K562 (cell line): ENCODE measurements around the gene MLIP. TPM values are rescaled to one million over a fixed set of nuclear protein-coding genes. Genes with fewer than 3 reads are reported as not detected.

ENCODE experiments used
- ATAC-seq: fragments of 200-7000 bp; cut with Tn5 transposase; 3 replicates; pipeline ENCODE4 v1.9.1; 2020; ENCODE audit warnings: moderate library complexity
- BruUV-seq: library from RNA; stranded (reverse); fragments of 400-500 nt; replicated peaks from 2 replicates; lab custom pipeline; 2021; lab: Mats Ljungman, UMichigan
- CTCF ChIA-PET: fragments of 300-600 bp; formaldehyde crosslinking; extraction: SDS; loops from one replicate; lab custom pipeline; 2021; ENCODE audit warnings: low intra/inter-chr PET ratio; lab: Yijun Ruan, JAX
- POLR2A ChIA-PET: fragments of 300-600, 350-650 bp; sonication (Branson Sonifier 250); formaldehyde crosslinking; extraction: SDS; loops from one replicate; lab custom pipeline; 2021; ENCODE audit warnings: antibody characterized with exemption, inconsistent platforms; lab: Yijun Ruan, JAX
- DNase-seq, 4 experiments: peaks; one replicate each; pipeline versions ENCODE4 v3.0.0 to v3.0.0-alpha.2; 2011 to 2018; ENCODE audit warnings: low spot score in 3 of 4, mixed read lengths in 3 of 4; ENCODE audit errors: extremely low read depth in 1 of 4
- FAIRE-seq: peaks from 2 replicates; lab custom pipeline; 2011; peaks lifted over from hg19 to GRCh38; lab: Jason Lieb, UNC
- H2AFZ ChIP-seq: 2 replicates; pipeline ENCODE4 v1.6.0; 2011; ENCODE audit warnings: low read depth, low read length, control low read depth, inconsistent platforms
- H3K27ac ChIP-seq: fragments of 200-600 bp; 3 replicates; pipeline ENCODE4 v1.8.0; 2011; ENCODE audit warnings: low read depth, mild to moderate bottlenecking, control low read depth, inconsistent platforms, low read length, moderate library complexity, mixed read lengths; ENCODE audit errors: extremely low read depth
- H3K27me3 ChIP-seq, 2 experiments: fragments of 300-600 bp in 1 of 2; 2 replicates in 1 of 2; 3 replicates in 1 of 2; pipeline versions ENCODE4 v1.6.0 to v1.8.0; 2011; ENCODE audit warnings: inconsistent platforms in 2 of 2, low read length in 2 of 2, mild to moderate bottlenecking in 1 of 2, mixed read lengths in 1 of 2, moderate library complexity in 1 of 2; ENCODE audit not compliant: control insufficient read depth in 2 of 2, insufficient read depth in 2 of 2
- H3K36me3 ChIP-seq: fragments of 300-600 bp; 3 replicates; pipeline ENCODE4 v1.8.0; 2011; ENCODE audit warnings: mild to moderate bottlenecking, low read length, inconsistent platforms; ENCODE audit not compliant: control insufficient read depth, insufficient read depth
- H3K4me1 ChIP-seq, 2 experiments: fragments of 200-600 bp in 1 of 2; replicated peaks in 1 of 2; 2 replicates in 1 of 2; 3 replicates in 1 of 2; pipeline versions ENCODE4 v1.5.1 to v1.8.0; 2011; ENCODE audit warnings: inconsistent platforms in 2 of 2, low read length in 2 of 2, mild to moderate bottlenecking in 1 of 2, mixed read lengths in 1 of 2, moderate library complexity in 1 of 2; ENCODE audit not compliant: control insufficient read depth in 2 of 2, insufficient read depth in 2 of 2
- H3K4me2 ChIP-seq: 2 replicates; pipeline ENCODE4 v1.6.1; 2011; ENCODE audit warnings: low read length, control low read depth, inconsistent platforms, mixed read lengths; ENCODE audit not compliant: insufficient read depth
- H3K4me3 ChIP-seq: fragments of 200-600 bp; sonication (generic), shearing (Covaris generic); 2 replicates; pipeline ENCODE4 v1.5.1; 2016; ENCODE audit warnings: control low read depth, inconsistent platforms
- H3K79me2 ChIP-seq: fragments of 200-600 bp; 3 replicates; pipeline ENCODE4 v1.8.0; 2011; ENCODE audit warnings: low read length, inconsistent platforms; ENCODE audit not compliant: control insufficient read depth, insufficient read depth
- H3K9ac ChIP-seq, 2 experiments: 2 replicates each; pipeline versions ENCODE4 v1.6.0 to v1.6.1; 2011; ENCODE audit warnings: low read depth in 2 of 2, low read length in 2 of 2, control low read depth in 1 of 2, inconsistent platforms in 1 of 2, mild to moderate bottlenecking in 1 of 2, mixed read lengths in 1 of 2; ENCODE audit not compliant: insufficient read depth in 1 of 2
- H3K9me1 ChIP-seq: one replicate; pipeline ENCODE4 v1.6.0; 2011; ENCODE audit warnings: inconsistent platforms, mild to moderate bottlenecking, low read length, moderate library complexity; ENCODE audit not compliant: control insufficient read depth, insufficient read depth
- H3K9me3 ChIP-seq: replicated peaks from 2 replicates; pipeline ENCODE4 v1.5.1; 2011; ENCODE audit warnings: low read depth, low read length, inconsistent platforms; ENCODE audit not compliant: control insufficient read depth, insufficient read depth
- H4K20me1 ChIP-seq: replicated peaks from 2 replicates; pipeline ENCODE4 v1.6.1; 2011; ENCODE audit warnings: low read length, inconsistent platforms, mixed read lengths; ENCODE audit not compliant: control insufficient read depth, insufficient read depth
- ARHGAP35 ChIP-seq: fragments of 450-650 bp; IDR thresholded peaks from 2 replicates; pipeline ENCODE4 v1.6.1; 2018; ENCODE audit not compliant: partially characterized antibody
- ESRRA ChIP-seq: fragments of 450-650 bp; IDR thresholded peaks from 2 replicates; pipeline ENCODE4 v1.6.1; 2014; ENCODE audit warnings: low read depth, mild to moderate bottlenecking, moderate library complexity, borderline replicate concordance
- EWSR1 ChIP-seq: fragments of 450-650 bp; IDR thresholded peaks from 2 replicates; pipeline ENCODE4 v1.6.1; 2018; ENCODE audit warnings: borderline replicate concordance, mild to moderate bottlenecking, low read depth, moderate library complexity; ENCODE audit not compliant: partially characterized antibody
- FOXP1 ChIP-seq: sonication (generic); formaldehyde crosslinking; IDR thresholded peaks from 2 replicates; pipeline ENCODE4 v1.8.0; 2022; ENCODE audit warnings: mild to moderate bottlenecking, missing genetic modification reagents
- GTF2E2 ChIP-seq: fragments of 200-800 bp; sonication (Bioruptor generic); IDR thresholded peaks from 2 replicates; pipeline ENCODE4 v1.6.1; 2016; ENCODE audit warnings: missing genetic modification characterization, missing compliant biosample characterization
- IFI16 ChIP-seq: fragments of 250-450 bp; sonication (Bioruptor Pico); IDR thresholded peaks from 2 replicates; pipeline ENCODE4 v2.1.2; 2022; ENCODE audit warnings: mild to moderate bottlenecking, inconsistent platforms
- KAT8 ChIP-seq: fragments of 450-650 bp; IDR thresholded peaks from 2 replicates; pipeline ENCODE4 v1.6.1; 2016; ENCODE audit warnings: low read depth, mild to moderate bottlenecking
- L3MBTL2 ChIP-seq: fragments of 450-650 bp; IDR thresholded peaks from 2 replicates; pipeline ENCODE4 v1.6.1; 2016; ENCODE audit warnings: mild to moderate bottlenecking, moderate library complexity
- SMARCC2 ChIP-seq: fragments of 450-650 bp; IDR thresholded peaks from 2 replicates; pipeline ENCODE4 v1.6.1; 2017; ENCODE audit warnings: antibody characterized with exemption, moderate library complexity, mild to moderate bottlenecking, low read depth
- TAF15 ChIP-seq: fragments of 200-400 bp; formaldehyde crosslinking; IDR thresholded peaks from 2 replicates; pipeline ENCODE4 v1.6.1; 2017; ENCODE audit warnings: mild to moderate bottlenecking, low read depth, low read length, moderate library complexity
- THAP7 ChIP-seq: fragments of 250-450 bp; sonication (Bioruptor Pico); IDR thresholded peaks from 2 replicates; pipeline ENCODE4 v1.5.0; 2021
- THRA ChIP-seq: fragments of 450-650 bp; IDR thresholded peaks from 2 replicates; pipeline ENCODE4 v1.6.1; 2017; ENCODE audit warnings: mild to moderate bottlenecking, moderate library complexity
- USF1 ChIP-seq: sonication (generic); formaldehyde crosslinking; IDR thresholded peaks from 2 replicates; pipeline ENCODE4 v1.9.0; 2022; ENCODE audit warnings: mild to moderate bottlenecking, missing genetic modification reagents
- ZNF134 ChIP-seq: fragments of 250-450 bp; sonication (Bioruptor Pico); conservative IDR thresholded peaks from 2 replicates; pipeline ENCODE4 v1.4.0; 2020
- ZNF3 ChIP-seq: fragments of 250-450 bp; sonication (Bioruptor Pico); IDR thresholded peaks from 2 replicates; pipeline ENCODE4 v1.5.0; 2021; ENCODE audit warnings: mild to moderate bottlenecking, moderate library complexity
- ZNF561 ChIP-seq: fragments of 450-650 bp; formaldehyde crosslinking; conservative IDR thresholded peaks from 2 replicates; pipeline ENCODE4 v1.4.0; 2020; ENCODE audit warnings: mild to moderate bottlenecking, moderate library complexity
- ZNF77 ChIP-seq: fragments of 250-450 bp; sonication (Bioruptor Pico); IDR thresholded peaks from 2 replicates; pipeline ENCODE4 v1.5.0; 2020
- WGBS: fragments of 100-300 bp; shearing (Covaris generic); methylation state at CpG from one replicate; pipeline ENCODE4 v1.1.6; 2016; ENCODE audit warnings: low coverage, mixed read lengths; ENCODE audit not compliant: insufficient coverage; ENCODE audit errors: missing lambda C conversion rate; 5-methylcytosine and 5-hydroxymethylcytosine counted together
- in situ Hi-C: fragments of 300-500 bp; cut with MboI; formaldehyde crosslinking; loops from 4 replicates; pipeline ENCODE4 v1.15.0; 2018; ENCODE audit warnings: inconsistent platforms, mixed read lengths
- intact Hi-C: fragments of 100-400 bp; cut with micrococcal nuclease; formaldehyde crosslinking; loops from 2 replicates; pipeline ENCODE4 v1.14.2; 2022
- polyA plus RNA-seq, 8 experiments: library from polyadenylated mRNA; depleted of rRNA in 4 of 8; stranded (reverse) in 5 of 8; unstranded in 3 of 8; fragments of >200 nt; fragmentation: Nextera tagmentation in 2 of 8; fragmentation: Illumina TruSeq in 1 of 8; extraction: Ambion mirVana in 2 of 8; extraction: Trizol in 1 of 8; gene quantifications; 2 replicates each; pipeline versions ENCODE4 v1.2.1 to v1.2.3, GENCODE V29; 2011 to 2014; ENCODE audit warnings: inconsistent platforms in 1 of 8, missing spikeins in 1 of 8
- total RNA-seq, 7 experiments: library from RNA; depleted of rRNA in 6 of 7; stranded (reverse); fragments of >200 nt in 6 of 7; fragmentation: Illumina TruSeq in 2 of 7; extraction: Trizol in 2 of 7; gene quantifications; 2 replicates each; pipeline versions ENCODE4 v1.2.1 to v1.2.3, GENCODE V29; 2011 to 2021; ENCODE audit warnings: low replicate concordance in 1 of 7

Gene MLIP
- total and polyA plus RNA-seq, 9 of the 15 experiments (the other 6 are each of a cell fraction or from before 2014, with no cell fraction given), result not detected

- Histone ChIP-seq H3K4me3 (no peak overlapping the region), H3K9me1 (no peaks in the 10 kb centered on the region), H2AFZ (no peak overlapping the region), H3K79me2 (no peaks in the 10 kb centered on the region), H3K9ac (no peak overlapping the region), H3K36me3 (no peaks in the 10 kb centered on the region), H3K27me3 (no peaks in the 10 kb centered on the region), H4K20me1 (no peaks in the 10 kb centered on the region), H3K27ac (no peak overlapping the region), H3K4me1 (no peaks in the 10 kb centered on the region), H3K4me2 (no peak overlapping the region), H3K9me3 (no peaks in the 10 kb centered on the region)
- no peak for ATAC-seq
- no peak for DNase-seq
- TF ChIP-seq ARHGAP35 (no peak), ZNF77 (CRISPR knock-in tag) (no peak), GTF2E2 (tag) (no peak), USF1 (CRISPR knock-in tag) (no peak), FOXP1 (CRISPR knock-in tag) (no peak)
- in situ Hi-C loops, result no loop called here
- ChIA-PET POLR2A (no interaction called here), CTCF (no interaction called here)
- intact Hi-C loops, result no loop called here
- FAIRE-seq, result no peak
- BruUV-seq, result no TSS peak
- WGBS, result 0% methylated on average over 1 of the region's 1 CpG
Observed at GRCh38 chr6:54114991-54115390, 3.7 kb downstream of the MLIP start.

- H3K9ac ChIP-seq, result no peak overlapping the region
- CTCF ChIA-PET, result no interaction called here
- H2AFZ ChIP-seq, result no peak overlapping the region
- no peak overlapping the region for H3K27ac ChIP-seq
- no TSS peak for BruUV-seq
- H3K27me3 ChIP-seq, result no peaks in the 10 kb centered on the region
- H3K79me2 ChIP-seq, result no peaks in the 10 kb centered on the region
- in situ Hi-C loops, result no loop called here
- FAIRE-seq (no peak), ATAC-seq (no peak), DNase-seq (no peak)
- POLR2A ChIA-PET, result no interaction called here
- no peaks in the 10 kb centered on the region for H3K9me1 ChIP-seq
- H4K20me1 ChIP-seq, result no peaks in the 10 kb centered on the region
- H3K4me1 ChIP-seq, result no peaks in the 10 kb centered on the region
- no peak overlapping the region for H3K4me2 ChIP-seq
- H3K36me3 ChIP-seq, result no peaks in the 10 kb centered on the region
- WGBS, result 0% methylated on average over 1 of the region's 1 CpG
- H3K9me3 ChIP-seq, result no peaks in the 10 kb centered on the region
- H3K4me3 ChIP-seq, result no peak overlapping the region
- intact Hi-C loops, result no loop called here
- TF ChIP-seq IFI16 (CRISPR knock-in tag), result no peak
- no peak for TF ChIP-seq ZNF561 (CRISPR knock-in tag)
- no peak for TF ChIP-seq EWSR1
- no peak for TF ChIP-seq THAP7 (CRISPR knock-in tag)
- TF ChIP-seq L3MBTL2, result no peak
- TF ChIP-seq SMARCC2, result no peak
- TF ChIP-seq ZNF134 (CRISPR knock-in tag), result no peak
- TF ChIP-seq ZNF77 (CRISPR knock-in tag), result no peak
- TF ChIP-seq ESRRA, result no peak
- no peak for TF ChIP-seq KAT8
- no peak for TF ChIP-seq THRA
- no peak for TF ChIP-seq TAF15
- no peak for TF ChIP-seq ZNF3 (CRISPR knock-in tag)
Observed at GRCh38 chr6:54115966-54116365, 4.7 kb downstream of the MLIP start.
